GM19351 (cell line): Measurements from ENCODE around the gene ZC3H12D.
A peak's percentile ranks its signal among the peaks of the same experiment; 100 is the strongest.
"Not testable (repeated sequence)": the region's sequence is repeated elsewhere in the genome, so short reads cannot be mapped to it uniquely, and the experiment has no call there.

Source experiments
- ATAC-seq: cut with Tn5 transposase; IDR thresholded peaks from one replicate; pipeline ENCODE4 v1.9.1; 2021; ENCODE audit warnings: mild to moderate bottlenecking, moderate library complexity; ENCODE audit not compliant: unreplicated experiment

The ZC3H12D gene

DNA sequence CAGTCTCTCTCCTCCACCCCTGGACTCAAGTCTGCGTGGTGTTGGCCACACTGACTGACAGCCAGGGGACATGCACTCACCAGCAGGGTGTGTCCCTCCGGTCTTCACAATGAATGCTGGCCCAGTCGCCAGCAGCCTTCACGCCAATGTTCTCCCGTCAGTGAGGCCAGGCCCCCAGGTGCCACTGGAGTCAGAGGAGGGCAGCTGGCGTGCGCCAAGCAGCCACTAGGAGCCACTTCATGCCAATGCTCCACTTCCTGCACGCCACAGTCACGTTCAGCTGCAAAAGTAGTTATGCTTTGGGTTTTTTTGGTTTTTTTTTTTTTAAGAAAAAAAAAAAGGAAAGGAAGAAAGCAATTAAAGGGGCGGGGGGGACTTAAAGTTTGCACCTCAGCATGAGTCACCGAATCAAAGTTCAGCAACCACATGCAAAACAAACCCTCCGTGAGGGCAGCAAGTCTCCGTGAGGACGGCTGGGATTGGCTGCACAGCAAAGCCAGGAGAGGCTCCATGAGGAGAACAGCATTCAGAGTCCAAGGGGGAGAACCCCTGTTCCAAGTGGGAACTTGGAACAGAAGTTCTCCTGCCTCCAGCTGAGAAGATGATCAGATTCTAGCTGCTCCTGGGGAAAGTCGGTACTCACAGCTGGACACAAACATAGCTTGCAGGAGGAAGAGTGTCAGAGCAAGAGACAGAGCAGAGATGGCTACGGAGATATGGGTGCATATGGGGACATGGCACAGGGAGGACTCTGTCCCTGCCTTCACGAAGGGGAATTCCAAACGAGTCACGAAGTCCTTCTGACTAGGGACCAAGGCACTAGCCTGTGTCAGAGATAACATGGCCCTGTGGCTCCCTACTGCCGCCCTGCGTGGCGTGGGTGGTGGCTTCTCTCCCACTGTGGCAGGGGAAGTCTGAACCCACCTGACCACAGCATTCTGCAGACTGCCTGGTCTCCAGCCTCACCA is at the start of gene ZC3H12D:
TSS of gene ZC3H12D (minus strand) at position 282 of the 968 bp plus-strand sequence. CDS start 10,471 bp downstream, outside the sequence.
- peak; percentile 34 for ATAC-seq

DNA sequence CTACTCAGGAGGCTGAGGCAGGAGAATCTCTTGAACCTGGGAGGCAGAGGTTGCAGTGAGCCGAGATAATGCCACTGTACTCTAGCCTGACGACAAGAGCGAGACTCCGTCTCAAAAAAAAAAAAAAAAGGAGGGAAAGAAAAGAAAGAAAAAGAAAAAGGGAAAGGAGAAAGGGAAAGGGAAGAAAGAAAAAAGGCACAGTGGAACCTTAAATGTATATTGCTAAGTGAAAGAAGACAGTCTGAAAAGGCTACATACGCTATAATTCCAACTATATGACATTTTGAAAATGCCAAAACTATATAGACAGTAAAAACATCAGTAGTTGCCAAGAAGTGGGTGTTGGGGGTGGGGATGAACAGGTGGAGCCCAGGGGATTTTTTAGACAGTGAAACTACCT is 44.8 kb upstream of the ZC3H12D start:
- no peak for ATAC-seq

DNA sequence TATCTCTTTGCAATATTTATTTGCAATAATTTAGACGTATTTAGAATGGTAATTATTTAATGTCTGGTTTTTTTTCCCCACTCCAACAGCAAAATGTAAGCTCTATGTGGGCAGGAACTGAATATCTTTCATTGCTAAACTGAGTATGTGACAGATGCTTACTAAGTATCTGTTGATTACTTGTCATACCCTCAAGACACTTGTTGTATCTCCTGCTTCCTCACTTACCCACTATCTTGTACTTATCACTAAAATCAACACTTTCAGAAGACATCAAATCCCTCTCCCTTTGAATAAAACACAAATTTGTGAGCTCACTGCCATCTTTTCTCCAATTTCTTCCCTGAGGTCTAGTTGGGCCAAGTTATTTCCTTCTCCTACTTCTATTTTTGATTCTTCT is 30.7 kb upstream of the ZC3H12D start:
- ATAC-seq: no peak

DNA sequence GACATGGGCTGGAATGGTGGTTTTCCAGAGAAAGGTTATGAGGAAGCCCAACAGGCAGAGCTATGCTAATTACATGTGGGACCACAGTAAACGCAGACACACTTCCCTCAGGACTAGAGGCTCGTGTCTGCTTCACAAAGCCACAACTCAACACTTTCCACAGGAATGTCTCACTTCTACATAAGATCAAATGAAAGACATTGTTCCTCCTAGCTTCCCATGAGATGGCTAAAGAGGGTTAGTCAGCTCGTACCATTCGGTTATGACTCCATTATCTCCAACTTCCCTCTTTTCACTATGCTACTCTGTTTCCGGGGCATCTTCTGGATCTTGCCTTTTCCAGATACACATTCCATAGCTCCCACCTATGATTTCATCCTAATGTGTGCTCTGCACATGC is 29.1 kb upstream of the ZC3H12D start:
- ATAC-seq: no peak

DNA sequence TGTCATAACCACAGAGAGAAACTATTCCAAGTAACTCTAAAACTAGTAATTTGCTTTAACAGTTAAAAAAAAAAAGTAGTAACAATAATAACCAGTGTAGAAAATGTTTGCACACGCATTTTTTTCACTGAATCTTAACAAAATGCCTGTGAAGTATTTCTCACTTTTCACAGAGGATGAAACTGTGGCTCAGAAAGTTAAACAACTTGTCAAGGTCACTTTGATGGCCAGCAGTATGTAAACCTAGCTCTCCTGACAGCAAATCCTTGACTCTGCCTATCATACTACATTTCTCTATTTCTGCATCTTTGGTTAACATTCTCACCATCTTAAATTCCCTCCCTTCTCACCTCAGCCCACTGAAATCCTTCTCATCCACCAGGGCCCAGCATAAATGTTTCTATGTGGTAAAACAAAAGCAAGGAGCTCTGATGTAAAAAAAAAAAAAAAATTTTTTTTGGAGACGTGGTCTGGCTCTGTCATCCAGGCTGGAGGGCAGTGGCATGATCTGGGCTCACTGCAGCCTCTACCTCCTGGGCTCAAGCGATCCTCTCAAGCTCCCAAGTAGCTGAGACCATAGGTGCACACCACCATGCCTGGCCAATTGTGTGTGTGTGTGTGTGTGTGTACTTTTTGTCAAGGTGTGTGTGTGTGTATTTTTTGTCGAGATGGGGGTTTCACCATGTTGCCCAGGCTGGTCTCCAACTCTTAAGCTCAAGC is 26.1 kb upstream of the ZC3H12D start:
- ATAC-seq: no peak

DNA sequence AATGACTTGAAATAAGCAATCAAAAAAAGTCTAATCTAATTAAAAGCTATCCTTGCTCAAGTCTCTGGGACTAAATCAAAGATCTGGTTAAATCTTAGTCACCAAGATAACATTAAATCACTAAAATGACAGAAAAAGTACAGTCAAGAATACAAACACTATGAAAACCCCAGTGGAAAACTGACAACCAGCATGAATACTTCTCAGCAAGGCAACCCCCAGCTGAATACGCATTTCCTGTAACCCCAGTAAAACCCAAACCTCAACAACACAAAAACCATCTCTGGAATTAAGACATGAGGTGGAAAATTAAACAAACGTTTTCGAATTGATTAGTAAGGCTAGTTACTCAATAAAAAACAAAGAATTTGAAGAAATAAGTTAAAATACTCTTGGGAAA is 23.7 kb upstream of the ZC3H12D start:
- no peak for ATAC-seq

DNA sequence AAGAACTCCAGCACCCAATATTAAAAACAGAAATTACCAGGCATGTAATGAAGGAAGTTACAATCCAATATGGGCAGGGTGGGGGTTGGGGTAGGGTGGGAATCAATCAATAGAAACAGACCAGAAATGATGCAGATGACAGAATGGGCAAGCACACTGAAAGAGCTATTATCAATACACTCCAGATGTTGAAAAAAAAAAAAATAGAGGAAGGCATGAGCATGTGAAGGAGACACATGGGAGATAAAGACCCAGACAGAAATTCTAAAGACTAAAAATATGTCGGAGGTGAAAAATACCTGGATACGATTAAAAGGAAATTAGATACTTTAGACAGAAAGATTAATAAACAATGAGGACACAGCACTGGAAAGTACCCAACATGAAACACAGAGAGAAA is 19.1 kb upstream of the ZC3H12D start:
- no peak for ATAC-seq

DNA sequence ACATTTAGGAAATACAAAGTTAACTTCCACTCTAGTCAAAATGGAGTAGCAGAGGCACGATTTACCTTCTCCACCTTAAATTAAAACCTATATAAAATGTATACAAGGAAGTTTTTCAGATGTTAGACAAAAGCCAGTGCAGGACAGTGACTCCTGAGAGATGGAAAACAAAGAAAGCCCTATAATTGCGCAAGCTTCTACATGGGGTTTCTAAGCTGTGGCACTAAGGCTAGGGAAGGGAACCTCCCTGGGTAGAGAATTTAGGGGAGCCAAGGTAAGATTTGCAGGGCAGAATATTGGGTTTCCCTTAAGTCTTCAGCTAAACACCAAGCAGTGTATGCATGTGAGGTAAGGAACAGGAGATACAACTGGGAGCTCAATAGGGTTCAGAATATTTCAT is 18.5 kb upstream of the ZC3H12D start:
- ATAC-seq: no peak

DNA sequence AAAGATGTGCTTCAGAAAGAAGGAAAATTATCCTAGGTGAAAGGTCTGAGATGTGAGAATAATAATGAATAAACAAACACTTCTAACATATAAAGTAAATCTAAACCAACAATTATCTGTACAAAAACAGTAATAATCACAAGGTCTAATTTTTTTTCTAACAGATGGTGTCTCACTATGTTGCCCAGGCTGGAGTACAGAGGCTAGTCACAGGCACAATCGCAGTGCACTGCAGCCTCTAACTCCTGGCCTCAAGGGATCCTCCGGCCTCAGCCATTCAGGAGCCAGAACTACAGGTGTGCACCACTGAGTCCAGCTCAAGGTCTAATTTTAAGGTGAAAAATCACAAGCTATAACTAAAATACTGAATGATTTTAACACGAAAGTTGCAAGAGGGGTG is 17.0 kb upstream of the ZC3H12D start:
- no peak for ATAC-seq

DNA sequence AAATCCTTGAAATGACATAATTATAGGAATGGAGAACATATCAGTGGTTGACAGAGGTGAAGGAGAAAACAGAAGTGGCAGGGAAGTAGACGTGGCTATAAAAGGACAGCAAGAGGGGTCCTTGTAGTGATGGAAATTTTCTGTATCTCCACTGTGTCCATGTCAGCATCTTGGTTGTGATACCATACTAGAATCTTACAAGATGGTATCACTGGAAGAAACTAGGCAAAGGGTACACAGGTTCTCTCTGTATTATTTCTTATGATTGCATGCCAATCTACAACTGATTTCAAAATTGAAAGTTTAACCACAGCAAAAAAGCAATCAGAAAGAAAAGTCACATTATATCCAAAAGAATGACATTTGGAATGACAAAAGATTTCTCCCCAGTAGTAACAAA is 16.4 kb upstream of the ZC3H12D start:
- ATAC-seq: no peak

DNA sequence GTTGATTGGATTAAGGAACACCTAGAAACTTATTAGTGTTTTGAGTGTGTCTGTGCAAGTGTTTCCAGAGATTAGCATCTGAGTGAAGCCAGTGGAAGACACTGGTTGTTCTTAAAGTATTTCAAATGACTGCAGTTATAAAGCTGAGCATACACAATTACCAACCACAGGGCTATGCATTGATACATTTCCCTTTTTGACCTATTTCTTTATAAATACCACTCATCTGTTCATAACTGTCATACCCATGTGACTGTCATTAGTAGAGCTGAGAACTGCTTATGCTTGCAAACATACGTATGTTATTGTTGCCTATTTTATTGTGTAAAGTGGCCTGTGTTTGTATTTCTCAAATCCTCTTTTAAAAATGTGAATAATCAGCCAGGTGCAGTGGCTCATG is 15.3 kb upstream of the ZC3H12D start:
- ATAC-seq: no peak

DNA sequence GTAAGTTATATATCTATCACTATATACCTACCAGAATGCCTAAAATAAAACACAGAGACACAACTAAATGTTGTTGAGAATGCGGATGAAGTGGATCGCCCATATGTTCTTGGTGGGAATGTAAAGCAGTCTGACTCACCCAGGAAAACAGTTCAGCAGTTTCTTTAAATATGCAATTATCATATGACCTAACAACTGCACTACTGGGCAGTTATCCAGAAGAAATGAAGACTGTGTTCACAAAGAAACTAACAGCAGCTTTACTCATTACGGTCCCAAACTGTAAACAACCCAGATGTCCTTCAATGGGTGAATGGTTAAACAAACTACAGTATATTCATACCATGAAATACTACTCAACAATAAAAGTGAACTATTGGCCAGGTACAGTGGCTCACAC is 14.3 kb upstream of the ZC3H12D start:
- ATAC-seq: no peak

DNA sequence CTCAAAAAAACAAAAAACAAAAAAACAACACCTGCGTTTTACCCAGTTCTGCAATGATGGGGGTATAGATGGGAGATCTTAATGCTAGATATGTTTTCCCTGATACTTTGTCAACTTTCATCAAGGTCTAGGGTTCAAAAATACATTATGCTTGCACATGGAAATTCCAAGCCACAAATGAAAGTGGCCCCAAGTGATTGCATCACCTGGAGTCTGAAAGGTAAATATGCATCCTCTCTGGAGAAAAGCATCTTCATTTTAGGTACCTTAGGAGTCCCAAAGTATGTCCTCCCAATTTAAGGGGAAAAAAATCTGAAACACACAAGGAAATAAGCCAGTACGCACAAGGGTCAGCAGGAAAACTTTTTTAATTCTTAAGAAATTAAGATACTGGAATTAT is 12.6 kb upstream of the ZC3H12D start:
- ATAC-seq: no peak

DNA sequence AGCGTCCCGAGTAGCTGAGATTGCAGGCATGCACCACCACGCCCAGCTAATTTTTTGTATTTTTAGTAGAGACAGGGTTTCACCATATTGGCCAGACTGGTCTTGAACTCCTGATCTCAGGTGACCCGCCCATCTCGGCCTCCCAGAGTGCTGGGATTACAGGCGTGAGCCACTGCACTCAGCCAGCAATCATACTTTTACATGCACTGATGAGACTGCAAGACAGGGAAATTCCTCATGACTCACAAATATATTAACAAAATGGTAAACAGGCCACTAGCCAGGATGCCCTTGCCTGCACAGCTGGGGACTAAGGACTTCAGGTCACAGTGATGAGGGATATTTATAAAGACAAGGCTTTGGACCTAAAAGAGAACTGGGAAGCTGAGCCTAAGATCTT is 11.8 kb upstream of the ZC3H12D start:
- not testable (repeated sequence) for ATAC-seq

DNA sequence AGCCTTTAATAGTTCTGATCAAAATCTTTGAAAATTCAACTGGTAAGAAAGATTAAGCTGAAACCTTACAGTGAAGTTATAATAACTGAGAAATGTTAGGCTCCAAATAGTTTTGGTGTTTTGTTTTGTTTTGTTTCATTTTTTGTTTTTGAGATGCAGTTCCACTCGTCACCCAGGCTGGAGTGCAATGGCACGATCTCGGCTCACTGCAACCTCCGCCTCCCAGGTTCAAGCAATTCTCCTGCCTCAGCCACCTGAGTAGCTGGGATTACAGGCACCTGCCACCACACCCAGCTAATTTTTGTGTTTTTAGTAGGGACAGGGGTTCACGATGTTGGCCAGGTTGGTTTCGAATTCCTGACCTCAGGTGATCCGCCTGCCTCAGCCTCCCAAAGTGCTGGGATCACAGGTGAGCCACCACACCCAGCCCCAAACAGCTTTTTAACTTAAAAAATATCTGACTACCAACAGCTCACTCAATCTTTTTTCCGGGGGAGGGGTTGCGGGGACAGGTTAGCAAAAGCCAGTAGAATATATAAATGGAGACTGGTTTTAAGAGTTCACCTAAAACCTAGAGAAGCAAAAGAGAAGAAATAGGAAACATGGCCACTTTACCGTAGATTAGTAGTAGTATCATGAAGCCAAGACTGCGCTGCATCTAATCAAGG is 10.7 kb upstream of the ZC3H12D start:
- not testable (repeated sequence) for ATAC-seq

DNA sequence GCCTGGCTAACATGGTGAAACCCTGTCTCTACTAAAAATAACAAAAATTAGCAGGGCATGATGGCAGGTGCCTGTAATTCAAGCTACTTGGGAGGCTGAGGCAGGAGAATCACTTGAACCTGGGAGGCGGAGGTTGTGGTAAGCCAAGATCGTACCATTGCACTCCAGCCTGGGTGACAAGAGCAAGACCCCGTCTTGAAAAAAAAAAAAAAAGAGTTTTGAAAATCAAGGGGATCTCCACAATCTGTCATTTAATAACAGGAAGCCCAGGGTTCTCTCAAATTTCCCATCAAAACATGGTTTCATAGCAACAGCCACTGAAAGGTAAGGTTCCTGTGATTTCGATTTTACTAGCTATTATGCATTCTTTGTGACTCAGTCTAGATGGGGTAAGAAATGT is 10.0 kb upstream of the ZC3H12D start:
- ATAC-seq: peak; percentile 76

DNA sequence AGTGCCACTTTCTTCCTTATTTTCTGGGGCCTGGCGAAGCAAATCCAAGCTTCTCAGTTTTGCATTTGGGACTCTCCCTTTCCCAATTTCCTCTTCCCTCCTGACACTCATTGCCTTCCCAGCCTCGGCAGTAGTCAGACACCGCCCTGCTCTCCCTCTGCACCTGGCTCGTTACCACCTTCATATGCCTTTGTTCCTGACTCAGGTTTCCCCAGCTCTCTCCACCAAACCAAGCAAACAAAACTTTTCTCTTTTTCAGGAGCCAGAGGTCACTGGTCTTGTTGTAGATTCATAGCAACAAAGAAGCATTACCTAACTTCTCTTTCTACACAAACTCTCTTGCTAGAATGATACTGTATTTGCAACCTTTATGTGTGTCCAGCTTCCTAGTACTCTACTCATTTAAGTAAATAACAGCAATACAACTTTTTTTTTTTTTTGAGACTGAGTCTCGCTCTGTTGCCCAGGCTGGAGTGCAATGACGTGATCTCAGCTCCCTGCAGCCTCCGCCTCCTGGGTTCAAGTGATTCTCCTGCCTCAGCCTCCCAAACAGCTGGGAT is 9.0 kb upstream of the ZC3H12D start:
- no peak for ATAC-seq

DNA sequence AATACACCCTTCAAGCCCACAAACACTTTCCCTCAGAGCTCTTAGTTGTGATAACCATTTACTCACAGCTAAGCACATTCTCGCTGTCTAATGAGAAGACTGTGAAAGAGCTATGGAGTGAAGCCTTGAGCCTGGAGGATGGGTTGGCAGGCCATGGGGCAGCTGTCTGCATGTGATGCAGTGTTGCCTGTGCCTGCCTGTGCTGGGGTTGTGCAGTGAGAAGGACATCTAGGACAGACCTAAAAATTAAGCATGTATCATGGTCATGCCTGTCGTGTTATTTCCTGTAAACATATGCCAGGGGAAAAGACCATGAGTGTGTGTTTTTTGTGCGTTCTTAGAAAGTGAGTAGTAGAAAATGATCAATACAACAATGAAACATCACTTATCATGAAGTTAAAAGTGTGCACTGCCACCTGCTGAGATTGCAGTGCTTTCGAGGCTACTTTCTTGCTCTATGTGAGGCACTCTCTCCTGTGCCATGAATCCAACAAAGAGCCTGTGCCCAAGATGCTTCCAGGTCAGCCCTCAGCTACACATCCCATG is 8.1 kb upstream of the ZC3H12D start:
- ATAC-seq: no peak

DNA sequence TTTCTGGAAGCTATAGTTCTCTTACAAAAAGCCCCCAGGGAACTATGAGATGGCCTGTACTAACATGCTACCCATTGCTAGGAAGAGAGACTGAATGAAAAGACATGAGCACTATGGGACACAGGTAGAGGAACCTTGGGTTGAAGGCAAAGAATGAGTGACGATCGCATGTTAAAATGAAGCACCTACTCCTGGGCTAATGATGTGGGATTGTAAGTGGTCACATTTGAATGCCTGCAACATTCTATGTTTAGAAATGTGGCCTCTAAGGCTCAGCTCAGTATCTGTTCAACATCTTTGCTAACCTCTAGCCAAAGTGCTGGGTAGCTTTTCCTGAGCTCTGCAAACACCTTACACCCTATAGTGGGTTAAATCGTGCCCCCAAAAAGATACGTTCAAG is 5.2 kb upstream of the ZC3H12D start:
- no peak for ATAC-seq

DNA sequence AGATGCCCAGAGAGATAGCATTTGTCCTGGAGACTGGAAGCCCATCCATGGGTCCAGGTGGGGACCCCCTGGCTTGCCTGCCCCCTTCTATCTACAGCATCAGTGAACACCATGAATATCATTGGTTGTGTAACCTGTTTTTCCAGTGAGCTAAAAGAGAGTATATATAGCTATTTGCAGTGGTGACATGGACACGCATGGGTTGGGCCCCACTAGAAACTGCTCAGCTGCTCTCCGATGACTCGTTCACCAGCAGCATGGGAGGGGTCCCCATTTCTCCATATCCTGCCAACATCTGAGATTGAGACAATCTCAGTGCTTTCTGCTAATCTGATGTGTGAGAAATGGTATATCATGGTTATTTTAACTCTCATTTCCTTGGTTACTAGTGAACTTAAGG is 4.0 kb upstream of the ZC3H12D start:
- ATAC-seq: no peak

DNA sequence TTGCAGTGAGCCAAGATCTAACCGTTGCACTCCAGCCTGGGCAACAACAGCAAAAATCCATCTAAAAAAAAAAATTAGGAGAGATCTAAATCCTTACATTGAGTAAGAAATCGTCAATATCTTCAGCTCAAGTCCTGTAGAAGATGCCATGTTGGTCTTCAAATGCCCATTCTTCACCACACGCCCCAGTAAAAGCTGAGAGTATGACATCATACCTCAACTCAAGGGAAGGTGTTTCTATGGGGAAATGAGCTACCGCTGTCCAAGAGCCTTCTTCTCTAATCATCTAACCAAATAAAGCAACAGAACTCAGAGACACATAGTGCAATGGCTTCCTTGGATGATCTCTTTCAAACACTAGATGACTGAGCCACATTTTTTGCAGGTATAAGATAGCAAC is 2.5 kb upstream of the ZC3H12D start:
- no peak for ATAC-seq
